B cell (primary cell): Measurements from ENCODE around the gene EPG5.

Experiments used
- CTCF ChIP-seq: fragments of 200-600 bp; IDR thresholded peaks from one replicate; pipeline ENCODE4 v1.8.0; 2022; ENCODE audit warnings: antibody characterized with exemption, mild to moderate bottlenecking
- EZH2 ChIP-seq: IDR thresholded peaks from 2 replicates; pipeline ENCODE4 v1.6.1; 2012; ENCODE audit warnings: borderline replicate concordance, low read depth, mild to moderate bottlenecking, moderate library complexity, low read length; ENCODE audit not compliant: insufficient read depth, poor library complexity, severe bottlenecking

- TF ChIP-seq CTCF (no peak), EZH2 (no peak)
Observed at GRCh38 chr18:45887585-45887984, 79.5 kb downstream of the EPG5 start.
